GM19043 (cell line): Measurements from ENCODE around the gene CHCHD3.

Experiments
- ATAC-seq: cut with Tn5 transposase; IDR thresholded peaks from one replicate; pipeline ENCODE4 v1.9.1; 2021; ENCODE audit warnings: low read depth; ENCODE audit not compliant: unreplicated experiment

The CHCHD3 gene

GRCh38 chr7:133081119-133081598, 731 bp downstream of the CHCHD3 start:
- ATAC-seq: no peak

- ATAC-seq: no peak
Measured at GRCh38 chr7:133079296-133079695, 2.6 kb downstream of the CHCHD3 start.

- ATAC-seq: no peak
Measured at GRCh38 chr7:133077394-133077793, 4.5 kb downstream of the CHCHD3 start.

- ATAC-seq: no peak
Measured at GRCh38 chr7:133076142-133076541, 5.7 kb downstream of the CHCHD3 start.

GRCh38 chr7:133071506-133071905, 10.4 kb downstream of the CHCHD3 start:
- ATAC-seq: no peak

- ATAC-seq: no peak
Measured at GRCh38 chr7:133070562-133070961, 11.3 kb downstream of the CHCHD3 start.

- no peak for ATAC-seq
Measured at GRCh38 chr7:133065301-133065700, 16.6 kb downstream of the CHCHD3 start.

GRCh38 chr7:133064082-133064820, 17.6 kb downstream of the CHCHD3 start:
- ATAC-seq: no peak

- ATAC-seq: no peak
Measured at GRCh38 chr7:133061792-133062191, 20.1 kb downstream of the CHCHD3 start.

GRCh38 chr7:133061357-133061756, 20.5 kb downstream of the CHCHD3 start:
- ATAC-seq: no peak

GRCh38 chr7:133060004-133060403, 21.9 kb downstream of the CHCHD3 start:
- ATAC-seq: no peak

- no peak for ATAC-seq
Measured at GRCh38 chr7:133059263-133059662, 22.6 kb downstream of the CHCHD3 start.

GRCh38 chr7:133056370-133057238, 25.3 kb downstream of the CHCHD3 start:
- no peak for ATAC-seq

- no peak for ATAC-seq
Measured at GRCh38 chr7:133054162-133054840, 27.6 kb downstream of the CHCHD3 start.

GRCh38 chr7:133053321-133053891, 28.5 kb downstream of the CHCHD3 start:
- no peak for ATAC-seq

GRCh38 chr7:133052826-133053225, 29.1 kb downstream of the CHCHD3 start:
- no peak for ATAC-seq

- ATAC-seq: no peak
Measured at GRCh38 chr7:133052401-133052756, 29.5 kb downstream of the CHCHD3 start.

GRCh38 chr7:133051719-133052400, 30.0 kb downstream of the CHCHD3 start:
- no peak for ATAC-seq

GRCh38 chr7:133051066-133051465, 30.8 kb downstream of the CHCHD3 start:
- ATAC-seq: peak; percentile 63
